Measurements from ENCODE around the gene NAT16.
"Not testable (repeated sequence)": the region's sequence is repeated elsewhere in the genome, so short reads cannot be mapped to it uniquely, and the experiment has no call there.

The NAT16 gene

DNA sequence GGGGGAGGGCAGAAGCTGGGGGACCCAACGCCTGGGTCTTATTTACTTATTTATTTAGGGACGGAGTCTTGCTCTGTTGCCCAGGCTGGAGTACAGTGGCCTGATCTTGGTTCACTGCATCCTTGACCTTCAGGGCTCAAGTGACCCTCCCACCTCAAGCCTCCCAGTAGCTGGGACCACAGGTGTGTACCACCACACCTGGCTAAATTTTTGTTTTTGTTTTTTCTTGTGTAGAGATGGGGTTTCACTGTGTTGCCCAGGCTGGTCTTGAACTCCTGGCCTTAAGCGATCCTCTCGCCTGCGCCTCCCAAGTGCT lies 22.5 kb upstream of the NAT16 start:
- no peak for DNase-seq

DNA sequence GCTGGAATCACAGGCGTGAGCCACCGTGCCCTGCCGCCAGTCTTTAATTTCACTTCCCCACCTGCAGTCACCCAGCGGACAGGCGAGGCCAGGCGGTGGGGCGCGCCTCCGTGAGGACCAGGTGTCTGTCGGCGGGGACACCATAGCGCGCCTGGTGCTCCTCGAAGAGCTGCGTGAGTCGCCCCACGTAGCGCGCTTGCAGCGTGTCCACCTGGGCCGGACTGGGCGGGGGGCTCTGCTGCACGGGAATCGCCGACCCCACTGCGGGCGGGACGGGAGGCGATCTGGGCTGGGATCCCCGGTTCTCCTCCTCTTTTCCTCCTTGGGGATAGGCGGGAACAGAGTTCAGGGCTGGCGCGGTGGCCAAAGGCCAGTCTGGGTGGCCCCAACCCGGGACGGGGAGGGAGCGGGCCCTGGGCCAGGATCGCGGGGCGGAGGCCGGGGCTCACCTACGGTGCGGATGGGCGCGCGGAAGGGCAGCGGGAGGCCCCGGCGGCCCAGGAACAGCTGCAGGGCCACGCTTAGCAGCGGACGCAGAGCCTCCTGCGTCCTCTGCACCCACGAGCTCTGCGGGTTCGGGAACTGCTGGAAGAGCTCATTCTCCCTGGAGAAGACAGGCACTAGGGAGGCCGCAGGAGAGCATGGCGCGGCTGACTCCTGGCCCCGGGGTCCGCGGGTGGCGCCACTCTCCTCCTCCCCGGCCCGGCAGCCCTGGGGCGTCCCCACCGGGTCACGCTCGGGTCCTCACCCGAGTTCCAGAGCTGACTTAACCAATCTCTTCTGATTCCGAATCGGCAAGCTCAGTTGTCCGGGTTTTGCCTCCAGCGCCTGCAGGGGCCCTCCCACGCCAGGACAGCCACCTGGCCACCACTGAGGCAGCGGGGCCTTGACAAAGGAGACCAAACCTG lies 21.9 kb upstream of the NAT16 start:
- no peak for DNase-seq

DNA sequence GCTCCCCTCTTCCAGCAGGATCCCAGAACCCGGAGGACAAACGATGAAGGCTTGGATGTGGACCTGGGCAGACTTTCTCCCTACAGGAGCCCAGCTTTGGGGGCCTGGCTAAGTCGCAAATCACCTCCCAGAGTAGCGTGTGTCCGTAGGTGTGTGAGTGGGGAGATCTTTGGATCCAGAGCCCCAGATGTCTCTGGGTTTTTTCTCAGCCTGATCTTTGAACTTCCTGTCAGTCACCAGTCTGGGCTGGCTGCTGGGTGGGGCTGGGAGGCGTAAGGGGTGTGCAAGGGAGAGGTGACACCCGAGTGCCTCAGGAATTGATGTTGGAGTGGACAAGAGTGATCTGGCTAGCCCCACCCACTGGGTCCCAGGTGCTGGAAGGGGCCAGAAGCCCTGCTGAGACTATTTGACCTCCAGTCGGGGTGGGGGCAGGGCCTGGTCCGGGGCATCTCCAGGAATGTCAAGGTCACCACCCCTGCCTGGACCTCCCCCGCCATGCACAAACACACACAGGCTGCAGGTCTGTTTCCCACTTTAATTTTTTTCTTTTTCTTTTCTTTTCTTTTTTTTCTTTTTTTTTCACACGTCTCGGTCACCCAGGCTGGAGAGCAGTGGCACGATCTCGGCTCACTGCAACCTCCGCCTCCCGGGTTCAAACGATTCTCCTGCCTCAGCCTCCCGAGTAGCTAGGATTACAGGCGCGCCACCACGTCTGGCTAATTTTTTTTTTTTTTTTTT lies 20.9 kb upstream of the NAT16 start, which contains the start of gene MOGAT3:
Gene MOGAT3, minus strand, starts transcription at position 175 of the 738 bp plus-strand sequence. CDS start 182 bp downstream, outside the sequence.
- DNase-seq, result no peak

DNA sequence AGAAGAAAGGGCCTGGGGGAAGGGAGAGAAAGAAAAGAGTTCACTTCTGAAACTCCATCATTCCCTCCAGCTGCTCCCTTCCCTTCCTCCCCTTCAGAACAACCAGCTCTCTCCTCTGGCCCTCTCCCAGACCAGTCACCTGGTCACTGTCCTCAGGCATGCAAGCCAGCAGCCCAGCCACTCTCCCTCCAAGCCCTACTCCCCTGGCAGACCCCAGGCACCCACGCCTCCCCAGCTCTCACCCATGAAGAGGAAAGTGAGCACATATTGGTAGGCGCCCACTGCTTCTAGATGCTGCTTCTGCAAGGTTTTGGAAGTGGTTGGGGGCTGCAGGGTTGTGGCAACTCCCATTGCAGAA lies 20.4 kb upstream of the NAT16 start:
- DNase-seq, result no peak

DNA sequence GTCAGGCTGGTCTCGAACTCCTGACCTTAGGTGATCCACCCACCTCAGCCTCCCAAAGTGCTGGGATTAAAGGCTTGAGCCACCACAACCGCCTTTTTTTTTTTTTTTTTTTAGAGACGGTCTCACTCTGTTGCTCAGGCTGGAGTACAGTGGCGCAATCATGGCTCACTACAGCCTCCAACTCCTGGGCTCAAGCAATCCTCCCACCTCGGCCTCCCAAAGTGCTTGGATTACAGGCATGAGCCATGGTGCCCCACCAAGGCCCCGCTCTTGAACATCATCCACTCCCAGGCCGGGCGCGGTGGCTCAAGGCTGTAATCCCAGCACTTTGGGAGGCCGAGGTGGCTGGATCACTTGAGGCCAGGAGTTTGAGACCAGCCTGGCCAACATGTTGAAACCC lies 19.4 kb upstream of the NAT16 start:
- DNase-seq, result not testable (repeated sequence)

DNA sequence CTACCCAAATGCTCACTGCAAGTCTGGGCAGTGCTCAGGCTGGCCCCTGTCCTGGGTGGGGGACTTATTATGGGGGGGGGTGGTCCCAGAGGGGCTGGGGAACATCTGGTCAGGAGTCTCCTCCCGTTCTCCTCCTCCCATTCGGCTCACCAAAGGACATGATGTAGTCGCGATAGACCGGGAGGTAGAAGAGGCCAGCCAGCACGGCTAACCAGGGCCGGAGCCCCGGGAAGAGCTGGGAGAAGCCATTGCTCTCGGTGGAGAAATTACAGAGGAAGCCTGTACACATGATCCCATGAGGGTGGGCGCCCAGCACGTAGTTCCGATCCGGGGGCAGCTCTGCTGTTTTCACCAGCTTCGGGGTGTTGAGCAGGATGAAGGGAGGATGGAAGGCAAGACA lies 18.4 kb upstream of the NAT16 start:
- no peak for DNase-seq

DNA sequence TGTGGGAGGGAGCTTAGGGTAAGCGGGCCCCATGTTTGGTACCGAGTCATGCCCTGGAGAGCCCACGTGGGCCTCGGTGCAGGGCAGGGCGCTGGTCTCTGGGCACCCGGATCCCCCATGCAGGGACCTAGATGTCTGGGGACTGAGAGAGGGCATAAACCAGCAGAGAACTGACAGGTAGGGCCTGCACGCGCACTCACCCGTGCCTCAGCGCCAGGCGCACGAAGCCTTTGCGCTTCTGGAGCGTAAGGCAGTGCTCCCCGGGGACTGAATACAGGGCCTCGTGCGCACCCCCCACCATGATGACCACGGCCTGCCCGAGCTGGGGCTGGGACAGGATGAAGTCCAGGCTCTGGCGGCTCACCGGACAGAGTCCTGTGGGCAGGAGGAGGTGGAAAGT lies 17.9 kb upstream of the NAT16 start:
- DNase-seq, result no peak

DNA sequence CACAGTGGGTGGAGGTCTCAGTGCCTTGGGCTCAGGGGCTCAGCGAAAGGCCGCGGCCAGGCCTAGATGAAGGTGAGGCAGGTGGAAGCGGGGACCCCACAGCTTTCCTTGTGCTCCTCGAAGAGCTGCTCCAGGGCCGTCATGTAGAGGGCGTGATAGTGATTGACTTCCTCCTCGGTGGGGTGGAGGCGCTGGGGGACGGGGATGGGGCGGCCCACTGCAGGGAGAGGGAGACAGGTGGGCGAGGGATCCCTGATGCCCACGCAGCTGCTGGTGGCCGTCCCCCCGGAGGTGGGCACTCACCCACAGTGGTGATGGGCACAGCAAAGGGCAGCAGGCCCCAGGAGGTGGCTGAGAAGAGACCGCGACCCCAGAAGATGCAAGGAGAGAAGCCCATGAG lies 15.8 kb upstream of the NAT16 start:
- no peak for DNase-seq

DNA sequence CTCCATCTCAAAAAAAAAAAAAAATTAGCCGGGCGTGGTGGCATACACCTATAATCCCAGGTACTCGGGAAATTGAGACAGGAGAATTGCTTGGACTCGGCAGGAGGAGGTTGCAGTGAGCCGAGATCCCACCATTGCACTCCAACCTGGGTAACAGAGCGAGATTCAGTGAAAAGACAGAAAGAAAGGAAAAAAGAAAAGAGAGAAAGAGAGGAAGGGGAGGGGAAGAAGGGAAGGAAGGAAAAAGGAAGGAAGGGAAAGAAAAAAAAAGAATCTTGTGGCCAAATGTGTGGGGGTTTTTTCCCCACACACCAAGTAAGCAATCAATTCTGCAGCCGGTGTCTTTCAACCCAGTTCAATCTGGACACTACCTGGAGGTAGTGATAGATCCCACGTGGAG lies 9.0 kb upstream of the NAT16 start:
- no peak for DNase-seq

DNA sequence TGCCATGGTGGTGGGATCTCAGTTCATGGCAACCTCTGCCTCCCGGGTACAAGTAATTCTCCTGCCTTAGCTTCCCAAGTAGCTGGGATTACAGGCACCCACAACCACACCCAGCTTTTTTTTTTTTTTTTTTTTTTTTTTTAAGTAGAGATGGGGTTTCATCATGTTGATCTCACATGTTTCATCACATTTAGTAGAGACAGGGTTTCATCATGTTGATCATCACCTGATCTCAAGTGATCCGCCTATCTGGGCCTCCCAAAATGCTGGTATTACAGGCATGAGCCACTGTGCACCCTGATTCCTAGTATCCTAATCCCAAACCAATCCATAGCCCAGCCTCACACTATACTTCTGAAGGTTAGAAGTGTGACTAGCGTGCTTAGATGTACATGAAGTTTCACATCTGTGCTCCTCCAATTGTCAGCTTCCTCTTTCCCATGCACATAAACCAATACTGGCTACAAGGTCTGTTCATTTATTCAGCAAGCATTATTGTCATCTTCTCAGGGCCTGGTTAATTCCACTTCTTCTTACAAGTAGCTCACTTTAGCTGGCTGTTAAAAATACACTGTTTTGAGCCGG lies 6.8 kb upstream of the NAT16 start:
- DNase-seq, result no peak

DNA sequence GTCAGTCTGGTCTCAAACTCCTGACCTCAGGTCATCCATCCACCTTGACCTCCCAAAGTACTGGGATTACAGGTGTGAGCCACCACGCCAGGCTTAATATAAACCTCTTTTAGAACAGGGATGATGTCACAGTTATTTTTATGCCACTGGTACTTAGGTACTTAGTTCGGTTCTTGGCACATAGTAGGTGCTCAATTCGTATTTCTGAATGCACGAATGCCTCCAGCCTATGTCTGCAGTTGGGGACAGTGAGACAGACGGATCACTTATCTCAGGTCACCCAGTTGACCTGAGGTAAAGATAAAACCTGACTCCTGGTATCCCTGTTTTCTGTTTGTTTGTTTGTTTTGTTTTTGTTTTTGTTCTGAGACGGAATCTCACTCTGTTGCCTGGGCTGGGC lies 6.1 kb upstream of the NAT16 start:
- no peak for DNase-seq

DNA sequence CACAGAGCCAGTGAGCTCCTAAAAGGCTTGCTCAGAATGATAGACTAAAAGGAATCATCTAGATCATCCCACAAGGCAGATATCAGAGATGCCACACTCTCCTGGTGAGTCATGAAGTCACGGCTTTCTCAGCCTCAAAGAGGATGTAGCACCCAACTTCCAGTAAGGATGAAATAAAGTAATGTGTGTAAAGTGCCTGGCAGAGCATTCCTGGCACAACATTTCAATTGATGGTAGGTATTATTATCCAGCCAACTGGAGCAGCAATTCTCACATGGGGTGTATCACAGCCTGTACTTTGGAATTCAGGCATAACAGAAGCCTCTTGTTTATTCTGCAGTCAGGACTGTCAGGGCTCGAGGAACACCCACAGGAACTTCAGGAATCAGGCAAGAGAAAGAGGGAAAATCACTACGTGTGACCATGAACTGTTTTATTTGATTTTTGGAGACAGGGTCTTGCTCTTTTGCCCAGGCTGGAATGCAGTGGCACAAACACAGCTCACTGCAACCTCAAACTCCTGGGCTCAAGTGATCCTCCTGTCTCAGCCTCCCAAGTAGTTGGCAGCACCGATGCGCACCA lies 5.3 kb upstream of the NAT16 start:
- peak in 16 of 58 donors; percentile 4 to 74 (median 21) for DNase-seq

DNA sequence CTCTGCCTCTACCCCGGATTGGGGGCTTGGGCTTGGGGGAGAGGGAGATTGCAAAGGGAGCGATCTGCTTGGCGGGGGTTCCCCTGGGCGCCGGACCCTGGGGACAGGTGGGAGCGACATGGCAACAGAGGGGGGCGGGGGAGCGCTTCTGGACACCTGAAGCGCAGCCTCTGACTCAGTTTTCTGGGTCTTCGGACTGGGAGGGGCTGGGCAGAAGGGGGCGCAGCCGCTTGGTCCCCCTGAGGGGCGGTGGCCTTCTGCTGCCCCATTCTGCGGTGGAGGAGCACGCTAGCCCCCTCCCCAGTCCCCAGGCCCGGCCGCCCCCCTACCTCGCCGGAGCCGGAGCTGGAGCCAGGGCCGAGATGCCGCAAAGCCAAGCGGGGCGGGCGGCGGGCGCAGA lies 380 bp downstream of the NAT16 start:
- no peak for DNase-seq

DNA sequence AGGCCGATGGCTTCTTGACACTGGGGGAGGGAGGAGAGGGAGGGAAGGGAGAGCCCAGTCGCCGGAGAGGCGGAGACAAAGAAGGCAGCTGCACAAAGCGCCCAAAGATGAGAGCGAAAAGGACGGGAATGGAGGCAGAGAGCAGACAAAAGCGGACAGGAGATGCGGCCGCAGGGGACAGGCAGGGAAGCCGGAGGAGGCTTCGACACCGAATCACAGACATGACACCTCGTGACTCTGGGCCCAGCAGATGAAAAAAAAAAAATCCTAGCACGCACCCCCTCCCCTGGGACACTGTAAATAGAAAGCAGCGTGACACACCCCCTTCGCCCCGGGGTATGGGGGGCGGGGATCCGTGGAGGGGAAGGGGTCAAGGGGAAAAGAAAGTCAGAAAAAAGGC lies 976 bp downstream of the NAT16 start:
- no peak for DNase-seq

DNA sequence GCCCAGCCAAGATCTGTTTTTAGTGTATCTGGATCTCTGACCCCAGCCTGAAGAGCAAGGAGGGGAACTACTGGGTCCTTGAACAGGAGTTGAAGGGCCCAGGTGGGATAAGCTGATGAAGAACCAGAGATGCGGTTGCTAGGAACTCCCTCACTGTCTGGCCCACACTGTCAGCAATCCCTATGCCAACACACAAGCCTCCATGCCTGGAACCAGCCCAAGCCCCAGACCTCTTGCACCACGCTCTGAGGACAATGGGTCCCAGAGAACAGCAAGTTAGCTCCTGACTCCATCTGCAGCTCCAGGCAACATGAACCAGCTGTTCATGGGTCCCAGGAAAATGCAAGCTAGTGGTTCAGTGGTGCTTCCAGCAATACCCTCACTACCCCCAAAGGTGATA lies 2.4 kb downstream of the NAT16 start:
- DNase-seq, result no peak

DNA sequence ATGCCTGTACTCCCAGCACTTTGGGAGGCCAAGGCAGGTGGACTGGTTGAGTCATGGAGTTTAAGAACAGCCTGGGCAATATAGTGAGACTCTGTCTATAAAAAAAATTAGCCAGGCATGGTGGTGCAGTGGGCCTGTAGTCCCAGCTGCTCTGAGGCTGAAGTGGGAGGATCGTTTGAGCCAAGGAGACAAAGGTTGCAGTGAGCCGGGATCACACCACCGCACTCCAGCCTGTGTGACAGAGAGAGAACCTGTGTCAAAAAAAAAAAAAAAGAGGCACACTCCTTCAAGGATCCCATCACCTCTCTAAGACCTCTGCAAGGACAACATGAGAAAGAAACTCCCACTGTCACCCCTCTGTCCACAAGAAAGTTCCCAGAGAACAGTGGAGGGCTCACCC lies 4.4 kb downstream of the NAT16 start:
- DNase-seq, result no peak

DNA sequence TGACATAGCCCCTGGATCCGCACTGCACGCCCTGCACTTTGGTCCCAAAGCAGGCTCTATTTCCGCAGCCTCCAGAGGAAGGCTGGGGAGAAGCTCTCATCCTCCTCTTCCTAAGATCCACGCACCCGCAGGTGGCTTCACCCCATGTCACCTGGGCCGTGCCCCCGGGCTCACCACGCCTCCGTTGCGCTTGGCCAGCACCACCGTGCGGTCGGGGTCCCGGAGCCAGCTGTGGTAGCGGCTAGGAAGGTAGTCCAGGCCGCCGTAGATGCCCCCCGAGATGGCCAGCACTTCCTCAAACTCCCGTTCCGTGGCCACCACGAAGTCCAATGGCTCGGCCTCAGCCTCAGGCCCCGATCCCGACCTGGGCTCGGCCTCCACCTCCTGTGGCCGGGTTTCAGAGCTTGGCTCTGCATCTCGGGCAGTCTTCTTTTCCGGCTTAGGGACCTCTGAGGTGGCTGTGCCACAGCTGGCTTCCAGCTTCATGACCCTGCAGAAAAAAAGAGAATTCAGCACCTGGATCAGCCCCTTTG lies 5.7 kb downstream of the NAT16 start:
- DNase-seq, result no peak

DNA sequence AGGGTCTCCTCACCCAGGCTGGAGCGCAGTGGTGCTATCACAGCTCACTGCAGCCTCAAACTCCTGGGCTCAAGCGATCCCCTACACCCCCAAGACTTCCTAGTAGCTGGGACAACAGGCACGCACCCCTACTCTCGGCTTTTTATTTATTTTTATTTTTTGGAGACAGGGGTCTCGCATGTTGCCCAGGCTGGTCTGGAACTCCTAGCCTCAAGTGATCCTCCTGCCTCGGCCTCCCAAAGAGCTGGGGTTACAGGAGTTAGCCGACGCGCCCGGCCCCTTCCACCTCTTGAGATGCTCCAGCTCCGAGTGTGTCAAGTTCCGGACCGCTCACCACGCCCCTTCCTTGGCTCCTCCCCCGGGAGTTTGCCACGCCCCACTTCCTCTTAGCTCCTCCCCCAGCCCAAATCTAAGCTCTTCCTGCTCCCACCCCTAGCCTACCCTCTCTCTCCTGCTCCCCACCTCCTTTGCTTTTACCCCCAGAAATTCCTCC lies 6.3 kb downstream of the NAT16 start:
- no peak for DNase-seq

DNA sequence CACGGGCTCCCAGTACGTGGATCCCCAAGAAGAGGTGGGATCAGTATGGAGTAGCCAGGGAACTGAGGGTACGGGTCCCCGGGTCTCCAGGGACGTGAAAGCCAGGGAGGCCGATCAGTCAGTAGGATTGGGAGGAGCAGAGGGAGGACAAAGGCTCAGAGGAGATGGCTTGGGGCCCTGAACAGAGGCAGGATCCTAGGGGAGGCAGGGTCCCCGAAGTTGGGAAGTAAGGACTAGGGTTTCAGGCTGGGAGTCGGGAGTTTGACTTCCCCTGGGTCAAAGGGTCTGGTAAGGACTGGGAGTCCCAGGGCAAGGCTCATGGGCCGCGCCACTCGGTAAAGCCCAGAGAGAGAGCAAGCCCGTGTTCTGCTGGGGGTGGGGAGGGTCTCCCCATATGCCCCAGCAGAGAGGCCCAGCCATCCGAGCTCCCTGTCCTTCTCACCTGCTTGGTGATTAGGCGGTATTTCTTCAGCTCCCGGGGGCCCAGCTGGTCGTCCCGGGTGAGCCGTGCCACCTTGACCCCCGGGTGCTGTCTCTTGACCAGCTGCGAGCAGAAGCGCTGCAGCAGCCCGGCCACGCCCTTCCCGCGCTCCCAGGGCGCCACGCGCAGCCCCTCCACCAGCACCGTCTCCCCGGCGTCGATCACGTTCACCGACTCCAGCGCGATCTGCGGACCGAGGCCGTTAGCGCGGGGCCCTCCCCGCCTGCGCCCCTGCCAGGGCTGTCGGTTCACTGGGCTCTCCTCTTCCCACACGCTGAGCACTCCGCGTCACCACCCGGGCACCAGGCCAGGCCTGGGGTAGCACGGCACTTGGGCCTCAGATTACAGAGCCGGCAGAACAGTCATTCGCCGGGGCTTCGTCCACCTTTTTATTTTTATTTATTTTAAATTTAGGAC lies 7.0 kb downstream of the NAT16 start:
- DNase-seq, result peak in 2 of 58 donors; percentile 22 to 26

DNA sequence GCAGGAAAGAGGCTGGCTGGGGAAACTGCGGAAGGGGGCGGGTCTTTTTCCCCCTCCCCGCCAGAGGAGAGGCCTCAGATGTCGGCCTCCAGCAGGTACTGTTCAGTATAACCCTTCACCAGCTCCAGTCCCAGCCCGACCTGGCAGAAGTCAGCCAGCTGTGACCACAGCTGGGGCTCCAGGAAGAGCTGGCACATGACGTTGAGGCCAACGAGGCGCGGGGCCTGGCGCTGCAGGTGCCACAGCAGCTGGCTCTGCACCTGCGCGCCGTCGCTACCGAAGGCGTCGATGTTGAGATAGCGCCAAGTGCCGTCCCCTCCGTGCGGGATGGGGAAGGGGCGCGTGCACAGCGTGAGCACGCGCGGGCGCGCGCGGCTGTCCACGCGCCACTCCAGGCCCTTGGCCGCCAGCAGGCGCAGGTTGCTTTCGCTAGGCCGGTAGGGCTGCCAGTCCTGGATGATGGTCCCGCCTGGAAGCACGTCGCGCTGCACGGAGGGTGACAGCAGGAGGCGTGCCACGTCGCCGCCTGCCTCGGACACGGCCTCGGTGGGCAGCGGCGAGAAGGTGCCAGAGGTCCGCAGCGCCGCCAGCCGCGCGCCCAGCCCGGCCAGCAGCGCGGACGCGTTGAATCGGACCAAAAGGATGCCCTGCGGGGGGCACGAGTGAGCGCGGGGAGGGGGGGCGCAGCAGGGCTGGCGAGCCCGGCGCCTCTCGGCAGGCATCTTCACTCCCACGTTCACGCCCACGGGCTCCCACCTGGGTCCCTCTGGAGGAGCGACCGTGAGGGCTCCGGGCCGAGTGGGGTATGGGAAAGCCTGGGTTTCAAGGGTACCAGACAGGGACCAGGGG lies 7.9 kb downstream of the NAT16 start:
- DNase-seq, result no peak
